ENCODE data around the gene SDK2. TPM values are rescaled to one million over a fixed set of nuclear protein-coding genes. Genes with fewer than 3 reads are reported as not detected.

The SDK2 gene
- polyA plus RNA-seq, 3 donors = 0.01 TPM; not detected in 2

GRCh38 chr17:73419051-73419450 is 225.2 kb downstream of the SDK2 start:
- no peak overlapping the region for H3K4me2 ChIP-seq (replicated peaks; ENCODE audit: extremely low read depth, low read length, poor library complexity, severe bottlenecking)
- Mint-ChIP-seq H3K9me3 (no peaks in the 10 kb centered on the region), H3K4me1 (no peaks in the 10 kb centered on the region), H3K4me3 (no peak overlapping the region), H3K36me3 (no peaks in the 10 kb centered on the region), H3K27me3 (ENCODE audit: low read depth in 3 of 3) (peaks cover 0 to 5% (median 3%) of the 10 kb centered on the region in 3 donors), H3K27ac (no peak overlapping the region)
- H3K79me2 ChIP-seq (ENCODE audit: insufficient read depth, low read length) = no peaks in the 10 kb centered on the region
- H2AFZ ChIP-seq (ENCODE audit: insufficient read depth, low read depth, low read length, poor library complexity, severe bottlenecking) = no peak overlapping the region
- H3K9me3 ChIP-seq (replicated peaks in 1 of 2; ENCODE audit: control insufficient read depth in 1 of 2, insufficient read depth in 1 of 2, low read length in 2 of 2) = no peaks in the 10 kb centered on the region
- intact Hi-C loops (cut with micrococcal nuclease) = no loop called here
- no peak overlapping the region for H3K4me3 ChIP-seq (replicated peaks in 1 of 3; ENCODE audit: low read depth in 2 of 3, low read length in 3 of 3)
- no peaks in the 10 kb centered on the region for H4K20me1 ChIP-seq (ENCODE audit: insufficient read depth, low read length)
- H3K27me3 ChIP-seq (ENCODE audit: control insufficient read depth in 2 of 2, insufficient read depth in 2 of 2, low read length in 2 of 2) = no peaks in the 10 kb centered on the region
- no peaks in the 10 kb centered on the region for H3K4me1 ChIP-seq (ENCODE audit: control insufficient read depth in 1 of 2, insufficient read depth in 2 of 2, low read length in 2 of 2)
- no peak for TF ChIP-seq CTCF (IDR thresholded peaks at IDR 0.05)
- whole genome bisulfite sequencing (ENCODE audit: insufficient coverage) = 75% methylated on average over 4 of the region's 10 CpGs
- no peak overlapping the region for H3K9ac ChIP-seq (ENCODE audit: insufficient read depth, low read length, poor library complexity, severe bottlenecking)
- no peaks in the 10 kb centered on the region for H3K36me3 ChIP-seq (replicated peaks in 1 of 2; ENCODE audit: control insufficient read depth in 1 of 2, insufficient read depth in 2 of 2, low read length in 2 of 2)
- DNase-seq = no peak
- no peak overlapping the region for H3K27ac ChIP-seq (ENCODE audit: low read depth in 1 of 2, low read length in 2 of 2)

- intact Hi-C loops (cut with micrococcal nuclease) = no loop called here
- Mint-ChIP-seq H3K4me3 (no peak overlapping the region), H3K9me3 (no peaks in the 10 kb centered on the region), H3K27me3 (ENCODE audit: low read depth in 3 of 3) (peaks cover 0 to 5% (median under 1%) of the 10 kb centered on the region in 3 donors), H3K4me1 (no peaks in the 10 kb centered on the region), H3K36me3 (no peaks in the 10 kb centered on the region), H3K27ac (peak overlapping the region in 1 of 7 donors; percentile 79)
- H3K9ac ChIP-seq (ENCODE audit: insufficient read depth, low read length, poor library complexity, severe bottlenecking) = no peak overlapping the region
- no peak overlapping the region for H3K4me3 ChIP-seq (replicated peaks in 1 of 3; ENCODE audit: low read depth in 2 of 3, low read length in 3 of 3)
- no peak overlapping the region for H2AFZ ChIP-seq (ENCODE audit: insufficient read depth, low read depth, low read length, poor library complexity, severe bottlenecking)
- no peak overlapping the region for H3K27ac ChIP-seq (ENCODE audit: low read depth in 1 of 2, low read length in 2 of 2)
- no peaks in the 10 kb centered on the region for H3K9me3 ChIP-seq (replicated peaks in 1 of 2; ENCODE audit: control insufficient read depth in 1 of 2, insufficient read depth in 1 of 2, low read length in 2 of 2)
- WGBS (ENCODE audit: insufficient coverage) = 94% methylated on average over 15 of the region's 15 CpGs
- no peak overlapping the region for H3K4me2 ChIP-seq (replicated peaks; ENCODE audit: extremely low read depth, low read length, poor library complexity, severe bottlenecking)
- H3K4me1 ChIP-seq (ENCODE audit: control insufficient read depth in 1 of 2, insufficient read depth in 2 of 2, low read length in 2 of 2) = no peaks in the 10 kb centered on the region
- H4K20me1 ChIP-seq (ENCODE audit: insufficient read depth, low read length) = no peaks in the 10 kb centered on the region
- no peak for DNase-seq
- no peaks in the 10 kb centered on the region for H3K27me3 ChIP-seq (ENCODE audit: control insufficient read depth in 2 of 2, insufficient read depth in 2 of 2, low read length in 2 of 2)
- no peaks in the 10 kb centered on the region for H3K79me2 ChIP-seq (ENCODE audit: insufficient read depth, low read length)
- TF ChIP-seq CTCF (IDR thresholded peaks at IDR 0.05) = no peak
- no peaks in the 10 kb centered on the region for H3K36me3 ChIP-seq (replicated peaks in 1 of 2; ENCODE audit: control insufficient read depth in 1 of 2, insufficient read depth in 2 of 2, low read length in 2 of 2)
These were observed 228.5 kb downstream of the SDK2 start for GRCh38 chr17:73415782-73416181.
